Inflammatory macrophage treated with lipopolysaccharide for 4 hours (primary cell): ENCODE data around the gene IREB2.
"Not testable (repeated sequence)": the region's sequence is repeated elsewhere in the genome, so short reads cannot be mapped to it uniquely, and the experiment has no call there.

Experiments
- DNase-seq: peaks from one replicate; pipeline ENCODE4 v3.0.0-alpha.2; 2020

IREB2 gene

GRCh38 chr15:78437762-78438618, at the start of gene IREB2:
TSS of gene IREB2 (plus strand) at chr15:78438216. CDS start at chr15:78438338, 122 bp downstream.
- DNase-seq = peak; percentile 98

- no peak for DNase-seq
Observed at GRCh38 chr15:78388865-78389264, 49.2 kb upstream of the IREB2 start.

- no peak for DNase-seq
Observed at GRCh38 chr15:78389322-78389721, 48.7 kb upstream of the IREB2 start.

GRCh38 chr15:78389738-78390137, 48.3 kb upstream of the IREB2 start:
- DNase-seq = no peak

- DNase-seq = no peak
Observed at GRCh38 chr15:78390242-78390641, 47.8 kb upstream of the IREB2 start.

GRCh38 chr15:78390826-78391225, 47.2 kb upstream of the IREB2 start:
- DNase-seq = no peak

GRCh38 chr15:78391781-78392180, 46.2 kb upstream of the IREB2 start:
- no peak for DNase-seq

- no peak for DNase-seq
Observed at GRCh38 chr15:78392430-78392829, 45.6 kb upstream of the IREB2 start.

GRCh38 chr15:78393137-78393536, 44.9 kb upstream of the IREB2 start:
- no peak for DNase-seq

- DNase-seq = peak; percentile 51
Observed at GRCh38 chr15:78394026-78394425, 44.0 kb upstream of the IREB2 start.

- no peak for DNase-seq
Observed at GRCh38 chr15:78394981-78395616, 42.9 kb upstream of the IREB2 start.

GRCh38 chr15:78396186-78396814, 41.7 kb upstream of the IREB2 start:
- DNase-seq = no peak

- DNase-seq = no peak
Observed at GRCh38 chr15:78396976-78397375, 41.0 kb upstream of the IREB2 start.

GRCh38 chr15:78397382-78397781, 40.6 kb upstream of the IREB2 start:
- DNase-seq = no peak

GRCh38 chr15:78398076-78398825, 39.8 kb upstream of the IREB2 start:
- no peak for DNase-seq

- peak; percentile 31 for DNase-seq
Observed at GRCh38 chr15:78399091-78399490, 38.9 kb upstream of the IREB2 start.

- peak; percentile 75 for DNase-seq
Observed at GRCh38 chr15:78402061-78402610, 35.9 kb upstream of the IREB2 start.

GRCh38 chr15:78404125-78404524, 33.9 kb upstream of the IREB2 start:
- DNase-seq = no peak

- DNase-seq = not testable (repeated sequence)
Observed at GRCh38 chr15:78404796-78405195, 33.2 kb upstream of the IREB2 start.

- no peak for DNase-seq
Observed at GRCh38 chr15:78405336-78405924, 32.6 kb upstream of the IREB2 start.

- no peak for DNase-seq
Observed at GRCh38 chr15:78406016-78406585, 31.9 kb upstream of the IREB2 start.
